Upper lobe of left lung (tissue), 4 donors: Measurements from ENCODE around the gene ZNF628.

ENCODE experiments used
- EP300 ChIP-seq, 4 donors: sonication (generic); formaldehyde crosslinking; IDR thresholded peaks; one replicate each; pipeline ENCODE4 v1.5.1; 2017; ENCODE audit warnings: antibody characterized with exemption in 4 of 4, control low read depth in 2 of 4
- POLR2A ChIP-seq, 4 donors: fragments of 450-650 bp; IDR thresholded peaks; one replicate each; pipeline ENCODE4 v1.5.1; 2016 to 2017; ENCODE audit warnings: antibody characterized with exemption in 4 of 4, mild to moderate bottlenecking in 2 of 4

GRCh38 chr19:55465460-55466240 is 10.8 kb upstream of the ZNF628 start:
- TF ChIP-seq EP300 (IDR thresholded peaks at IDR 0.05) = no peak
- no peak for TF ChIP-seq POLR2A (IDR thresholded peaks at IDR 0.05)
